ENCODE data around the gene NKAP. TPM values are rescaled to one million over a fixed set of nuclear protein-coding genes. Genes with fewer than 3 reads are reported as not detected.
A peak's percentile ranks its signal among the peaks of the same experiment; 100 is the strongest.

Gene NKAP
- total and polyA plus RNA-seq, 2 experiments from 2014 or later, result 4.8 to 10.4 TPM

DNA sequence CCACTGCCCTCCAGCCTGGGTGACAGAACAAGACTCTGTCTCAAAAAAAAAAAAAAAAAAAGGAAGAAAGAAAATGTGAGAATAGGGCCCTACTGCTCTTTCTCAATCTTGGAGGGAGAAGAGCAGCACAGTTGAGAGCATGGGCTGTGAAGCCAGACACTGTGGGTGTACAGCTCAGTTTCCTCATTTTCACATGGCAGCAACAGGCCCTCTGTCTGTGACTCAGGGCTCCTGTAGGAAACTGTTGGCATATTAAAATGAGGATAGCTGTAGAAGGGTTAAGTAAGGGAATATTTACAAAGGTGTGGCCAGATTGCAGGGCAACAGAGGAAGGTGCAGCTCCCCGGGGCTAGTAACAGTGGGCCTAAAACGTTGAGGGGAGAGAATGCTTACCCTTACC, 44.4 kb downstream of the NKAP start:
- H3K27me3 Mint-ChIP-seq (ENCODE audit: insufficient read depth, low read depth, poor library complexity), result peaks cover 2% of the 10 kb centered on the region
- Histone ChIP-seq H3K36me3 (ENCODE audit: insufficient read depth) (no peaks in the 10 kb centered on the region), H3F3A (replicated peaks; ENCODE audit: low read depth) (no peaks in the 10 kb centered on the region), H3K4me1 (ENCODE audit: insufficient read depth) (no peaks in the 10 kb centered on the region), H3K4me2 (no peak overlapping the region), H4K20me1 (replicated peaks; ENCODE audit: insufficient read depth) (no peaks in the 10 kb centered on the region), H2AFZ (no peak overlapping the region), H3K27ac (ENCODE audit: low read depth) (no peak overlapping the region), H3K27me3 (ENCODE audit: insufficient read depth) (no peaks in the 10 kb centered on the region), H3K9me2 (ENCODE audit: insufficient read depth) (no peaks in the 10 kb centered on the region), H3K79me2 (replicated peaks; ENCODE audit: insufficient read depth) (no peaks in the 10 kb centered on the region), H3K4me3 (no peak overlapping the region)
- H3K4me1 Mint-ChIP-seq, result peaks cover 4% of the 10 kb centered on the region; the same call in 2 of the 3 replicates
- no peak overlapping the region for H3K27ac Mint-ChIP-seq
- H3K36me3 Mint-ChIP-seq (ENCODE audit: low read depth), result no peaks in the 10 kb centered on the region
- TF ChIP-seq JUNB (IDR thresholded peaks at IDR 0.05; ENCODE audit: unreplicated experiment), result no peak
- TF ChIP-seq, protein P1, sequence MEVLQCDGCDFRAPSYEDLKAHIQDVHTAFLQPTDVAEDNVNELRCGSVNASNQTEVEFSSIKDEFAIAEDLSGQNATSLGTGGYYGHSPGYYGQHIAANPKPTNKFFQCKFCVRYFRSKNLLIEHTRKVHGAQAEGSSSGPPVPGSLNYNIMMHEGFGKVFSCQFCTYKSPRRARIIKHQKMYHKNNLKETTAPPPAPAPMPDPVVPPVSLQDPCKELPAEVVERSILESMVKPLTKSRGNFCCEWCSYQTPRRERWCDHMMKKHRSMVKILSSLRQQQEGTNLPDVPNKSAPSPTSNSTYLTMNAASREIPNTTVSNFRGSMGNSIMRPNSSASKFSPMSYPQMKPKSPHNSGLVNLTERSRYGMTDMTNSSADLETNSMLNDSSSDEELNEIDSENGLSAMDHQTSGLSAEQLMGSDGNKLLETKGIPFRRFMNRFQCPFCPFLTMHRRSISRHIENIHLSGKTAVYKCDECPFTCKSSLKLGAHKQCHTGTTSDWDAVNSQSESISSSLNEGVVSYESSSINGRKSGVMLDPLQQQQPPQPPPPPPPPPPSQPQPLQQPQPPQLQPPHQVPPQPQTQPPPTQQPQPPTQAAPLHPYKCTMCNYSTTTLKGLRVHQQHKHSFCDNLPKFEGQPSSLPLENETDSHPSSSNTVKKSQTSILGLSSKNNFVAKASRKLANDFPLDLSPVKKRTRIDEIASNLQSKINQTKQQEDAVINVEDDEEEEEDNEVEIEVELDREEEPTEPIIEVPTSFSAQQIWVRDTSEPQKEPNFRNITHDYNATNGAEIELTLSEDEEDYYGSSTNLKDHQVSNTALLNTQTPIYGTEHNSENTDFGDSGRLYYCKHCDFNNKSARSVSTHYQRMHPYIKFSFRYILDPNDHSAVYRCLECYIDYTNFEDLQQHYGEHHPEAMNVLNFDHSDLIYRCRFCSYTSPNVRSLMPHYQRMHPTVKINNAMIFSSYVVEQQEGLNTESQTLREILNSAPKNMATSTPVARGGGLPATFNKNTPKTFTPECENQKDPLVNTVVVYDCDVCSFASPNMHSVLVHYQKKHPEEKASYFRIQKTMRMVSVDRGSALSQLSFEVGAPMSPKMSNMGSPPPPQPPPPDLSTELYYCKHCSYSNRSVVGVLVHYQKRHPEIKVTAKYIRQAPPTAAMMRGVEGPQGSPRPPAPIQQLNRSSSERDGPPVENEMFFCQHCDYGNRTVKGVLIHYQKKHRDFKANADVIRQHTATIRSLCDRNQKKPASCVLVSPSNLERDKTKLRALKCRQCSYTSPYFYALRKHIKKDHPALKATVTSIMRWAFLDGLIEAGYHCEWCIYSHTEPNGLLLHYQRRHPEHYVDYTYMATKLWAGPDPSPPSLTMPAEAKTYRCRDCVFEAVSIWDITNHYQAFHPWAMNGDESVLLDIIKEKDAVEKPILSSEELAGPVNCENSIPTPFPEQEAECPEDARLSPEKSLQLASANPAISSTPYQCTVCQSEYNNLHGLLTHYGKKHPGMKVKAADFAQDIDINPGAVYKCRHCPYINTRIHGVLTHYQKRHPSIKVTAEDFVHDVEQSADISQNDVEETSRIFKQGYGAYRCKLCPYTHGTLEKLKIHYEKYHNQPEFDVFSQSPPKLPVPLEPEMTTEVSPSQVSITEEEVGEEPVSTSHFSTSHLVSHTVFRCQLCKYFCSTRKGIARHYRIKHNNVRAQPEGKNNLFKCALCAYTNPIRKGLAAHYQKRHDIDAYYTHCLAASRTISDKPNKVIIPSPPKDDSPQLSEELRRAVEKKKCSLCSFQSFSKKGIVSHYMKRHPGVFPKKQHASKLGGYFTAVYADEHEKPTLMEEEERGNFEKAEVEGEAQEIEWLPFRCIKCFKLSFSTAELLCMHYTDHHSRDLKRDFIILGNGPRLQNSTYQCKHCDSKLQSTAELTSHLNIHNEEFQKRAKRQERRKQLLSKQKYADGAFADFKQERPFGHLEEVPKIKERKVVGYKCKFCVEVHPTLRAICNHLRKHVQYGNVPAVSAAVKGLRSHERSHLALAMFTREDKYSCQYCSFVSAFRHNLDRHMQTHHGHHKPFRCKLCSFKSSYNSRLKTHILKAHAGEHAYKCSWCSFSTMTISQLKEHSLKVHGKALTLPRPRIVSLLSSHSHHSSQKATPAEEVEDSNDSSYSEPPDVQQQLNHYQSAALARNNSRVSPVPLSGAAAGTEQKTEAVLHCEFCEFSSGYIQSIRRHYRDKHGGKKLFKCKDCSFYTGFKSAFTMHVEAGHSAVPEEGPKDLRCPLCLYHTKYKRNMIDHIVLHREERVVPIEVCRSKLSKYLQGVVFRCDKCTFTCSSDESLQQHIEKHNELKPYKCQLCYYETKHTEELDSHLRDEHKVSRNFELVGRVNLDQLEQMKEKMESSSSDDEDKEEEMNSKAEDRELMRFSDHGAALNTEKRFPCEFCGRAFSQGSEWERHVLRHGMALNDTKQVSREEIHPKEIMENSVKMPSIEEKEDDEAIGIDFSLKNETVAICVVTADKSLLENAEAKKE (CRISPR knock-in tag; IDR thresholded peaks at IDR 0.05), result no peak
- TF ChIP-seq, protein P2, sequence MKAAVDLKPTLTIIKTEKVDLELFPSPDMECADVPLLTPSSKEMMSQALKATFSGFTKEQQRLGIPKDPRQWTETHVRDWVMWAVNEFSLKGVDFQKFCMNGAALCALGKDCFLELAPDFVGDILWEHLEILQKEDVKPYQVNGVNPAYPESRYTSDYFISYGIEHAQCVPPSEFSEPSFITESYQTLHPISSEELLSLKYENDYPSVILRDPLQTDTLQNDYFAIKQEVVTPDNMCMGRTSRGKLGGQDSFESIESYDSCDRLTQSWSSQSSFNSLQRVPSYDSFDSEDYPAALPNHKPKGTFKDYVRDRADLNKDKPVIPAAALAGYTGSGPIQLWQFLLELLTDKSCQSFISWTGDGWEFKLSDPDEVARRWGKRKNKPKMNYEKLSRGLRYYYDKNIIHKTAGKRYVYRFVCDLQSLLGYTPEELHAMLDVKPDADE (IDR thresholded peaks at IDR 0.05), result no peak
- TF ChIP-seq NANOG (IDR thresholded peaks at IDR 0.05; ENCODE audit: borderline replicate concordance), result no peak
- TF ChIP-seq ZNF331 (CRISPR knock-in tag; IDR thresholded peaks at IDR 0.05; ENCODE audit: low read depth), result no peak
- TF ChIP-seq, protein P3, sequence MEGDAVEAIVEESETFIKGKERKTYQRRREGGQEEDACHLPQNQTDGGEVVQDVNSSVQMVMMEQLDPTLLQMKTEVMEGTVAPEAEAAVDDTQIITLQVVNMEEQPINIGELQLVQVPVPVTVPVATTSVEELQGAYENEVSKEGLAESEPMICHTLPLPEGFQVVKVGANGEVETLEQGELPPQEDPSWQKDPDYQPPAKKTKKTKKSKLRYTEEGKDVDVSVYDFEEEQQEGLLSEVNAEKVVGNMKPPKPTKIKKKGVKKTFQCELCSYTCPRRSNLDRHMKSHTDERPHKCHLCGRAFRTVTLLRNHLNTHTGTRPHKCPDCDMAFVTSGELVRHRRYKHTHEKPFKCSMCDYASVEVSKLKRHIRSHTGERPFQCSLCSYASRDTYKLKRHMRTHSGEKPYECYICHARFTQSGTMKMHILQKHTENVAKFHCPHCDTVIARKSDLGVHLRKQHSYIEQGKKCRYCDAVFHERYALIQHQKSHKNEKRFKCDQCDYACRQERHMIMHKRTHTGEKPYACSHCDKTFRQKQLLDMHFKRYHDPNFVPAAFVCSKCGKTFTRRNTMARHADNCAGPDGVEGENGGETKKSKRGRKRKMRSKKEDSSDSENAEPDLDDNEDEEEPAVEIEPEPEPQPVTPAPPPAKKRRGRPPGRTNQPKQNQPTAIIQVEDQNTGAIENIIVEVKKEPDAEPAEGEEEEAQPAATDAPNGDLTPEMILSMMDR (conservative IDR thresholded peaks at IDR 0.05; ENCODE audit: low read depth in 2 of 2), result no peak
- TF ChIP-seq POLR2AphosphoS5 (IDR thresholded peaks at IDR 0.05; ENCODE audit: low read depth), result no peak
- TF ChIP-seq, protein P4, sequence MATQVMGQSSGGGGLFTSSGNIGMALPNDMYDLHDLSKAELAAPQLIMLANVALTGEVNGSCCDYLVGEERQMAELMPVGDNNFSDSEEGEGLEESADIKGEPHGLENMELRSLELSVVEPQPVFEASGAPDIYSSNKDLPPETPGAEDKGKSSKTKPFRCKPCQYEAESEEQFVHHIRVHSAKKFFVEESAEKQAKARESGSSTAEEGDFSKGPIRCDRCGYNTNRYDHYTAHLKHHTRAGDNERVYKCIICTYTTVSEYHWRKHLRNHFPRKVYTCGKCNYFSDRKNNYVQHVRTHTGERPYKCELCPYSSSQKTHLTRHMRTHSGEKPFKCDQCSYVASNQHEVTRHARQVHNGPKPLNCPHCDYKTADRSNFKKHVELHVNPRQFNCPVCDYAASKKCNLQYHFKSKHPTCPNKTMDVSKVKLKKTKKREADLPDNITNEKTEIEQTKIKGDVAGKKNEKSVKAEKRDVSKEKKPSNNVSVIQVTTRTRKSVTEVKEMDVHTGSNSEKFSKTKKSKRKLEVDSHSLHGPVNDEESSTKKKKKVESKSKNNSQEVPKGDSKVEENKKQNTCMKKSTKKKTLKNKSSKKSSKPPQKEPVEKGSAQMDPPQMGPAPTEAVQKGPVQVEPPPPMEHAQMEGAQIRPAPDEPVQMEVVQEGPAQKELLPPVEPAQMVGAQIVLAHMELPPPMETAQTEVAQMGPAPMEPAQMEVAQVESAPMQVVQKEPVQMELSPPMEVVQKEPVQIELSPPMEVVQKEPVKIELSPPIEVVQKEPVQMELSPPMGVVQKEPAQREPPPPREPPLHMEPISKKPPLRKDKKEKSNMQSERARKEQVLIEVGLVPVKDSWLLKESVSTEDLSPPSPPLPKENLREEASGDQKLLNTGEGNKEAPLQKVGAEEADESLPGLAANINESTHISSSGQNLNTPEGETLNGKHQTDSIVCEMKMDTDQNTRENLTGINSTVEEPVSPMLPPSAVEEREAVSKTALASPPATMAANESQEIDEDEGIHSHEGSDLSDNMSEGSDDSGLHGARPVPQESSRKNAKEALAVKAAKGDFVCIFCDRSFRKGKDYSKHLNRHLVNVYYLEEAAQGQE (IDR thresholded peaks at IDR 0.05; ENCODE audit: unreplicated experiment), result no peak
- no peak for TF ChIP-seq CREB1 (CRISPR knock-in tag; IDR thresholded peaks at IDR 0.05; ENCODE audit: low read depth)
- no peak for TF ChIP-seq ZNF114 (CRISPR knock-in tag; IDR thresholded peaks at IDR 0.05)
- no peak for TF ChIP-seq STAT1 (IDR thresholded peaks at IDR 0.05; ENCODE audit: unreplicated experiment)
- no peak for TF ChIP-seq EZH2 (IDR thresholded peaks at IDR 0.05; ENCODE audit: low read depth, unreplicated experiment)
- no peak for TF ChIP-seq EZH2phosphoT487 (IDR thresholded peaks at IDR 0.05; ENCODE audit: unreplicated experiment)
- no peak for DNase-seq (ENCODE audit: low spot score)
- ATAC-seq, result peak; percentile 30; the same call in 1 of the 3 replicates
- no peak overlapping the region for H3K4me3 Mint-ChIP-seq
- no peaks in the 10 kb centered on the region for H3K9me3 Mint-ChIP-seq

All from GM23338 (cell line).